SHP77 treated with DMSO at 0.1 percent for 48 hours (cell line): ENCODE results near the gene CHTF8.
"Not testable (repeated sequence)": the region's sequence is repeated elsewhere in the genome, so short reads cannot be mapped to it uniquely, and the experiment has no call there.

Experiments
- DNase-seq: peaks from one replicate; lab custom pipeline; 2025; lab: John Stamatoyannopoulos, UW

Gene CHTF8

DNA sequence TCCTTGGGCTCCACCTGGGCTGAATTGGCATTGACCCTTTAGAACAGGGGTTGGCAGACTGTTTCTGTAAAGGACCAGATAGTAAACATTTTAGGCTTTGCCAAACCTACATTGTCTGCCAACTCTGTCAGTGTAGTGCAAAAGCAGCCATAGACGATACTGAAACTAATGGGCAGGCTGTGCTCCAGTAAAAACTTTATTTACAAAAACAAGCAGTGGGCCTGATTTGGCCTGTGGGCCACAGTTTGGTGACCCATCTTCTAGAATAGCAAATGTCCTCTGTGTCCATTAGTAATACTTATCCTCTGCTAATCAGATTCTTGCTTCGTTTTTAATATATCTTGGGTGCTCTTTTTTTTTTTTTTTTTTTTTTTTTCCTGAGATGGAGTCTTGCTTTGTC, 6.2 kb upstream of the CHTF8 start:
- no peak for DNase-seq

DNA sequence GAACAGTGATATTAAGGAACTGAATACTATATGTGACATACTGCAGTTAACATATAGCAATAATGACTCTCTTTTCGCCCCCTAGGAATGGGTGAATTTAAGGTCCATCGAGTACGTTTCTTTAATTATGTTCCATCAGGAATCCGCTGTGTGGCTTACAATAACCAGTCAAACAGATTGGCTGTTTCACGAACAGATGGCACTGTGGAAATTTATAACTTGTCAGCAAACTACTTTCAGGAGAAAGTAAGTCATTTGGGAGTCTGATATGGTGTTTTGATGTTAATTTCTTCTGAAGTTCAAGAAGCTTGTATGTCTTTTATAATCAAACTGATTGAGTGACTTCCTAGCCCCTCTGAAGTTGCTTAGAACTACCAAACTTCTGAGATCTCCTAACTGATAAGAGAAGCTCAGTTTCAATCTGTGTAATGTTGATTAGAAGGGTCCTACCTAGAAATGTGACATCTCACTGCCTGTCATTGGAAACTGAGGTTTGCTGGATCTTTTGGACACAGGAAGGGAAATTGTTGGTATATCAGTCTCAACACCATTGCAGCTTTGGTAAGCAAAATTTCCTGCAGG, 1.1 kb upstream of the CHTF8 start:
- no peak for DNase-seq

DNA sequence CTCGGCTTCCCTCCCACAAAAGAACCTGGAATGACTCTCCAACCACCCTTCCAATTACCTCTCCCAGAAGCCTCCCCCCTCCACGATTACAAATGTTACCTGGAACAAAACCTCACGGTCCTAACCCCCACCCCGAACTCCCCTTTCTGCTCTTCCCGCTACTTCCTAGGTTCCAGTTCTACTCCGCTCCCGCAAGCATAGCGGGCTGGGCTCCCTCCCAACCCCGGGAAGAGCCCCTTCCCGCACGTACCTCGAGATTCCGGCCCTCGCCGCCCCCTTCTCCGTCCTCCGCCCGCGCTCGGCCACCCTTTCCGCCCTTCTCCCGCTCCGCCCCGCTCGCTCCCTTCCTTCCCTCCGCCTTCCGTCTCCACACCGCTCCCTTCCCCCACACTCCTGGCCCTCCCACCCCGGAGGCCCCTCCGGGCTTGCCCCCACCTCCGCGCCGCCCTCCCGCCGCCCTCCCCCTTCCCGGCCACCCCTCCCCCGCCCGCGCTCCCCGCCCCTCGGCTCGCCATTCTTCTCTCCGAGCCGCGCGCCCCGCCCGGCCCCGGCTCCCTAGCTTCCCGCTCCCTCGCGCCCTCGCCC, 457 bp downstream of the CHTF8 start:
- no peak for DNase-seq

DNA sequence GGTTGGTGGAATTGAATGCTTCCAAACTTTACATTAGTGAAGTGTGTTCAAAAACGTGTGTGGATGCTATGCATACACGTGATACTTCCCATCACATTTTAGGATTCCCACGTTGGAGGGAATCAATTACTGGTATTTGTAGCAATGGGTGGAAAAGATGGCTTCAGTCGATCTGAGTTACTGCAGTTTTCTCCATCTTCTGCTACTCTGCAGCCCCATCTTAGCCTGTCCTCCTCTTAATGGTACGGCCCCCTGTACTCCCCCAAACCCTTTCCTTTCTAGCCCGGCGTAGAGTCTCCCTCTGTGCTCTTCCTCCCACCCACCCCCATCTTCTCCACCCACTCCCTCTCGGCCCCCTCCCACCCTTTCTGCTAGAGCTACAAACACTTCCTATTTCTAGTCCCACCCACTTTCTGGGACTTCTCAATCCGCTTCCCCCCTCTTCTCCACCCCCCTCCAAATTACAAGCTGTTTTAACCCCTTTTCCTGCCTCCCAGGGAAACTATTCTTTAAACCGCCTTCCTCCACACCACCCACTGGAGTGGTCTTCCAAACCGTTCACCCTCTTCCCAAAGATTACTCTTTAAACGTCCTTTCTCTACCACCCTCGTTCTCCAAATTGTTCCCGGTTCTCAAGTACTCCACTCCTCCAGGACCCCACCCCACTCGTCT, 1.1 kb downstream of the CHTF8 start:
- no peak for DNase-seq

DNA sequence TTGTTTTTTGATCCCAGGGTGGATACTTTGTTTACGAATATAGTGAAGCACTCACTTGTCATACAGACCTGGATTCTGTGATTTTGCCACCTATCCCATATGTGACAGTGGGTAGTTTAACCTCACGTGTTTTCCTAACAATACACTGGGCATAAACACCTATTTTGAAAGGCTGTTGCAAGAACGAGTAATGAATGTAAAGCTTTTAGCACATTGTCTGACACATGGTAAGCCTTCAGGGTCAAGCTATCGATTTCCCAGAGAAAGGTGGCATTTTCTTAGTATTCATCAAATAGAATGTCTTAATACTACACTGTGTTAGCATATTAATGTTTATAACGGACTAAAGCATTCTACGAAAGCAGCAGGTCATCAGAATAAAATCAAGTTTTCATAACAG, 1.9 kb downstream of the CHTF8 start:
- DNase-seq: no peak

DNA sequence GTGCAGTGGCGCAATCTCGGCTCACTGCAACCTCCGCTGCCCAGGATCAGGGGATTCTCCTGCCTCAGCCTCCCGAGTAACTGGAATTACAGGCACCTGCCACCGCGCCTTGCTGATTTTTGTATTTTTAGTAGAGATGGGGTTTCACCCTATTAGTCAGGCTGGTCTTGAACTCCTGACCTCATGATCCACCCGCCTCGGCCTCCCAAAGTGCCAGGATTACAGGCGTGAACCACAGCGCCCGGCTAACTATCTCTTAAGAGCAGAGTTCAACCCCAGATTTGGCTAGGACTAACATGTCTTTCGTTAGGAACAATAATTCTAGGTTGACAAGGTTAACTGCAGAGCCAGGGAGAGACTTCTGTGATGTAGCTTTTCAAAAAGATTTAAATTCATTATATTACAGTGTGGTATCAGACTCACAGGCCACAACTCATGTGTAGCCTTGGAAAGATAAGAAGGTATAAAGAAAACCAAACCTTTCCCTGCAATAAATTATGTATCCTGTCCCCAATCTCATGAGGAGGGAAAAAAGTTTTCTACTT, 4.3 kb downstream of the CHTF8 start:
- DNase-seq: no peak

DNA sequence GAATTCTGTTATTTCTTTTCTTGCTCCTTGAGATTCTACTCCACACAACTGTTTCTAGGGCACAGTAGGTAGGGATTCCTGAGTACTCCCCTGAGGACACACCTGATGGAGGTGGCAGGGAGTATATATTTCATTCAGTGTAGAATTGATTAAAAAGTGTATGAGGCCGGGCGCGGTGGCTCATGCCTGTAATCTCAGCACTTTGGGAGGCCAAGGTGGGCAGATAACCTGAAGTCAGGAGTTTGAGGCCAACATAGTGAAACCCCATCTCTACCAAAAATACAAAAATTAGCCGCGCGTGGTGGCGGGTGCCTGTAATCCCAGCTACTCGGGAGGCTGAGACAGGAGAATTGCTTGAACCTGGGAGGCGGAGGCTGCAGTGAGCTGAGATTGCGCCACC, 5.6 kb downstream of the CHTF8 start:
- not testable (repeated sequence) for DNase-seq

DNA sequence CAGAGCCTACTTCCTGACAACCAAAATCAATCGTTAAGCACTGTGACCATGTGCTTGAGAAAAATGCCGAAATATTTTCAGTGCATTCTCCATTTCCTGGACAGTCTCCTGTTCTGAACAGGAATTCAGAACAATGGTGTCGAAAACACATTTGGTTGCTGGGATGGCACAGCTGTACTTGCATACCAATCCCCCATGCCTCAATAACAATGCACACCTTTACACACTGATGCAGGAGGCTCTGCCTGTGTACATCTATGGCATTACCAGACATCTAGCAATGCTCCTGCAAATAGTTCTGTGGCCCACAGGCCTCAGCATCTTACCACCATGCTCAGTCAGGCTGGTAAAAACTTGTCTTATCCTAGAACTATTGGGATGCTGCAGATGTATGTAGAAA, 6.2 kb downstream of the CHTF8 start:
- DNase-seq: no peak

DNA sequence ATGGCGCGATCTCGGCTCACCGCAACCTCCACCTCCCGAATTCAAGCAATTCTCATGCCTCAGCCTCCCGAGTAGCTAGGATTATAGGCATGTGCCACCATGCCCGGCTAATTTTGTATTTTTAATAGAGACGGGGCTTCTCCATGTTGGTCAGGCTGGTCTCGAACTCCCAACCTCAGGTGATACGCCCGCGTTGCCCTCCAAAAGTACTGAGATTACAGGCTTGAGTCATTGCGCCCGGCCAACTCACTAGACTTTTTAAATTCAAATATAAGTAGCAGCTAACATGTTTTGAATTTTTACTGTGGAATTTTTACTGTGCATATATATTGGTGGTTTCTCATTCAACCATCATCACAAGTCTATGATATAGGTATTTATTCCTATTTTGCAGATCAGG, 7.4 kb downstream of the CHTF8 start:
- not testable (repeated sequence) for DNase-seq

DNA sequence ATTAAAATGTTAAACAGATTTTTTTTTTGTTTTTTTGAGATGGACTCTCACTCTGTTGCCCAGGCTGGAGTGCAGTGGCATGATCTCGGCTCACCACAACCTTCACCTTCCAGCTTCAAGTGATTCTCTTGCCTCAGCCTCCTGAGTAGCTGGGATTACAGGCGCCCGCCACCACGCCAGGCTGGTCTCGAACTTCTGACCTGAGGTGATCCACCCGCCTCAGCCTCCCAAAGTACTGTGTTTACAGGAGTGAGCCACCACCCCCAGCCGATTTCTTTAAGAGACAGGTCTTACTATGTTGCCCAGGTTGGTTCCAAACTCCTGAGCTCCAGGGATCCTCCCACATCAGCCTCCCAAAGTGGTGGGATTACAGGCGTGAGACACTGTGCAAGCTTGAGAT, 8.0 kb downstream of the CHTF8 start:
- not testable (repeated sequence) for DNase-seq

DNA sequence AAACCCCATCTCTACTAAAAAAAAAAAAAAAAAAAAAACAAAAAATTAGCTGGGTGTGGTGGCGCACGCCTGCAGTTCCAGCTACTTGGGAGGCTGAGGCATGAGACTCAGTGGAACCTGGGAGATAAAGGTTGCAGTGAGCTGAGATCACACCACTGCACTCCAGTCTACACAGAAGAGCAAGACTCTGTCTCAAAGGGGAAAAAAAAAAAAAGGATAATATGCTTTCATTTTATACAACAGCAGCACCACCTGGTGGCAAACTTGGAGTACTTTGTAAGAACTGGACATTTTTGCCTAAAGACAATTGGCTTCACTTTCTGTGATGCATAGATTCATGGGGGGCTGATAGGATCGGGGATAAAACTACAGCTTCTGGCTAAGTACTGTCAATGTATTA, 8.5 kb downstream of the CHTF8 start:
- peak; percentile 33 for DNase-seq

DNA sequence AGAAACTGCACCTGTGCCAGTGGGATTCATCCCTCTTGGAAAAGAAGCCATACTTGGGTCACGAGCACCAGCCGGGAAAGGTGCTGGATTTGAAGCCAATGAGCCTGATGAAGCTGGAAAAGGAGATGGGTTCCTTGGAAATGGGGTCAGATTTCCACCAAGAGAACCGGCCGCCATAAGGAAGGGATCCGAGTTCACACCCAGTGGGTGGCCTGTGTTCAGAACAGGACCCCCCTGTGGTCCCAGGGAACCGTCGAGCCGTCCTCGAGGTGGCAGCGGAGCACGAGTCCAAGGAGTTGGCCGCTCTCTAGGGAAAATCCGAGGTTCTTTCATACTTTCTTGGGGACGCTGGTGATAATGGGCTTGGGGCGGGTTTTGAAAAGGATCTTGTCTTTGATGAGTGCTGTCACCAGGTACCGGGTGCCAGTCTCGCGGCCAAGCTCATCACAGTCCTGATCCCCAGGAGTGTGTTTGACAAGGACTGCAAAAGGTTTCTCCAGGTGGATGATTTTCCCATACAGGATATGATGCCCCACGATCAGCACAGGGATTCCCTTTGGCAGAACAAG, 12.2 kb downstream of the CHTF8 start:
- DNase-seq: no peak

DNA sequence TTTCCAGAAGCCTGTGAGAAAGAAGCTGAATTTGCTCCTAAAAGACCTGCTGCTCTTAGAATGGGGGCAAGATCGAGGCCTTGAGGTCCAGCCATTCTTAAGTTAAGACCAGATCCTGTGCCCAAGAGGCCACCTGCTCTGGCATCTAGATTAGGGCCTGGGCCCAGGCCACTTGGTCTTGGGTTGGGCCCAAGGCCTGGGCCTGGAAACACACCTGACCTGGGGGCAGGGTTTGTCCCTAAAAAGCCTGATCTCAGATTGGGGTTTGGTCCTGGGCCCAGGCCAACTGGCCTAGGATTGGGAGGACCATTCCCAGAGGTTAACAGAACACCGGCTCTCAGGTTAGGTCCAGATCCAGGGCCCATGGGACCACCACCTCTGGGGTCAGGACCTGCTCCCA, 12.9 kb downstream of the CHTF8 start:
- no peak for DNase-seq

DNA sequence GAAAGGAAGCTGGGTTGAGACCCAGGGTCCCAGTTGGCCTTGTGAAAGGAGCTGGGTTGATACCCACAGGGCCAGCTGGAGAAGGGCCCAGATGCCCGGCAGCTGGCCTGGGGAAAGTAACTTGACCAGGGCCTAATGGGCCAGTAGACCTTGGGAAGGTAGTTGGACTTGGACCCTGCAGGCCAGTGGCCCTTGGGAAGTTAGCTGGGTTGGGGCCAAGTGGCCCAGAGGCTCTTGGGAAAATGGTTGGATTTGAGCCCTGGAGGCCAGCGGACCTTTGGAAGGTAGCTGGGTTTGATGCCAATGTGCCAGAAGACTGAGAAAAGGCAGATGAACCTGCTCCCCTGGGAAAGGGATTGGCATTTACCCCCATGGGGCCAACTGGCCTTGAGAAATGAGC, 13.4 kb downstream of the CHTF8 start:
- no peak for DNase-seq

DNA sequence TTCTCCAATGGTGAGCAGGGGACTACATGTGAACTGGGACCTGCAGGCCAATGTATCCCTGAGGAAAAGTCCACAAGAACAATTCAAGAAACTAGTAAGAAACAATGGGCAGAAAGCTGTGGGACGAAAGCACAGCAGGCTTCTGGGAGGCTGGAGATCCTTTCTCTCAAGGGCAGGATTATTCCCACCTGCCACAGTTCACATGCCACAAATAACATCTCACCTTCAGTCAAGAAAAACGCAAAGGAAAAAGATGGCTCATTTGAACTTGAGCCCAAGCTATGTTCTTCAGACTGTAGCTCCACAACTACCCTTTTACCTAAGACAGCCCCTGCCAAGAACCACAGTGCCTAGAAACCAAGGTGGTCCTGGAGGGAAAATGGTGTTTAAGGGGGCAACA, 13.9 kb downstream of the CHTF8 start:
- DNase-seq: no peak

DNA sequence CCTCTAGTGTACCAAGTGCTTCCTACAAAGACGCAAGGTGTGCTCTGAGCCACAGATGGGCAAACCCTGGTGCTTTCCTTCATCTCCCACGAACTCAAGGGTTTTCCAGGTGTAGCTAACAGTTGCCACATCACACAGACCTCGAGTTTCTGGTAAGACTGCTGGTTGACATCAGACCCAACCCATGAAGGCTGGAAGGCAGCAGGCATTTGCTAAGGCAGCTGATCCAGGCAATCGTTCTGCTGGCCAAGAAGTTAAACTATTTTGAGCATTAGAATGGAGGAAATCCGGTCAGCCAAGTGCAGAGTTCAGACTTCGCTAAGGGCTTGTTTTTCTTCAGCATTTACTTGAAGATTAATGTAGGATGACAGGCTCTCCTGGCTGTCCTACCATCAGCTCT, 15.5 kb downstream of the CHTF8 start:
- no peak for DNase-seq

DNA sequence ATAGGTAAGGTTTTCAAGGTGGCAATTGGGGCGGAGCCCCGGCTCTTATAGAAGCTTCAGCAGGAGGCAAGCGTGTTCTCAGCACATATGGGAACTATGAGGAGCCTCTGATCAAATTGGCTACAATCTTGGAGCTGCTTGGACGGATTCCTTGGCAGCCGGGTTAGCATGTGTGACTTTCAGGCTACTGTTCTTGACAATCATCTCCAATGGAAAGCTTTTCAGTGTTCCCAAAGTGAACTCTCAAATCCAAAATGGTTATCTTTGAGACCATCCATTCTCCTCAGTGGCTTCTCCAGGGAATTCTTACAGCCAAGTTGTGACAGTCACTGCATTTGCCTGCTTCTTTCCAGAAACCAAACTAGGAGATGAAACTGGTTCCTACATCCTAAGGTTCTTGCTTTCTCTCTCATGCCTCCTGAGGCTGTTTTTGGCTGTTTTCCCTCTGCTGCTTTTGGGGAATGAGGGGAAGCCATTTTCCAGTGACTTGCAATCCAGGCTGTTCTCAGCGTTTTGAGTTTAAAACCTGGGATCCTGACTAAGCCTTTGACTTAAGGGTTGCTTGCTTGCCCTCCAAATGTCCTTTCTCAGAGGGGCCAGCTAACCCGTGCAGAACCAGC, 16.0 kb downstream of the CHTF8 start:
- DNase-seq: no peak

DNA sequence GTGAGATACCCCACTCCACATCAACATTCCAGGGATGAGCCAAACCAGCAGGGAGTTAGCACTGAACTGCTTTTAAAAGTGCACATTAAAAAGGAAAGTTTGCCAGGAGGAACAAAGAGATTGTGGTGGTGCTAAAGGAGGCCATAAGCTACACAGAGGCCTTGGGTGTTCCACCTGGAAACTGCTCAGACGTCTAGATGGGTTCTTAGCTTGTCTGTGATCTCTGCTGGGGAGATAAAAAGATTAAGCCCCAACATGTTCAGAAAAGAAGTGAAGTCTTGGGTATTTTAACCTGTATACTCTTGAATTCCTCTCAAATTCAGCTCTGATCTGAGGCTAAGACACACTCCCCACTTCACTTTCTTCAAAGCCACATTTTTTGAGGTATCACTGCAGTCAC, 16.6 kb downstream of the CHTF8 start:
- no peak for DNase-seq

DNA sequence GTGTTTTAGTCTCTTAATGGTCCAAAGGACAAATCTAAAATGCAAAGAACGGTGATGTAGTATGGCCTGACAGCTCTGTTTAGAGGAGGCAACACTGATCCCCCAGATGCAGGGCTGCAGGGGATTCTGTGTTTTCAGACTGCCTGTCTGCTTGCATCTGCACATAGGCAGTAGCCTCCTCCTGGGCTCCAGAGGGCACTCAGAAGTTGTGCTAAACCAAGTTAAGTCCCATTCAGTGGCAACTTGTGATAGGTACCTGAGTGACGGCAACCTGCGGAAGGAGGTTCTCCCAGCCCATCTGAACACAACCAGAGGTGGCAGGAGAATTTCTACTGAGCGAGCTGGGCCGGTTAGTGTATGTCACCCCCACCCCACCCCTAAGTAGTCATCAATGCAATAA, 17.0 kb downstream of the CHTF8 start:
- DNase-seq: no peak

DNA sequence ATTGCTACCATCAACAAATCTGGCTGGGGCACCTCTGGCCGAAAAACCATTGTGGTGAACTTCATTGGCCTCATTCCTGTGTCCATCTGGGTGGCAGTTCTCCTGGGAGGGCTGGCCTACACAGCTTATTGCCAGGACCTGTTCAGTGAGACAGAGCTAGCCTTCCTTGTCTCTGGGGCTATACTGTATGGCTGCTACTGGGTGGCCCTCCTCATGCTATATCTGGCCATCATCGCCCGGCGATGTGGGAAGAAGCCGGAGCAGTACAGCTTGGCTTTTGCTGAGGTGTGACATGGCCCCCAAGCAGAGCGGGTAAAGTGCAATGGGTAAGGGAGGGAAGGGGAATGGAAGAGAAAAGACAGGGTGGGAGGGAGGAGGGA, 17.4 kb downstream of the CHTF8 start:
- DNase-seq: no peak

DNA sequence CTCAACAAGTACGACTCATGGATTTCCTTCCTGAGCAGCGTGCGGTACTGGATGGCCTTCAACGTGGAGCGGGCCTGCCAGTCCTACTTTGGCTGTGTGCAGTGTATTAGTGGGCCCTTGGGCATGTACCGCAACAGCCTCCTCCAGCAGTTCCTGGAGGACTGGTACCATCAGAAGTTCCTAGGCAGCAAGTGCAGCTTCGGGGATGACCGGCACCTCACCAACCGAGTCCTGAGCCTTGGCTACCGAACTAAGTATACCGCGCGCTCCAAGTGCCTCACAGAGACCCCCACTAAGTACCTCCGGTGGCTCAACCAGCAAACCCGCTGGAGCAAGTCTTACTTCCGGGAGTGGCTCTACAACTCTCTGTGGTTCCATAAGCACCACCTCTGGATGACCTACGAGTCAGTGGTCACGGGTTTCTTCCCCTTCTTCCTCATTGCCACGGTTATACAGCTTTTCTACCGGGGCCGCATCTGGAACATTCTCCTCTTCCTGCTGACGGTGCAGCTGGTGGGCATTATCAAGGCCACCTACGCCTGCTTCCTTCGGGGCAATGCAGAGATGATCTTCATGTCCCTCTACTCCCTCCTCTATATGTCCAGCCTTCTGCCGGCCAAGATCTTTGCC, 17.9 kb downstream of the CHTF8 start:
- DNase-seq: no peak

DNA sequence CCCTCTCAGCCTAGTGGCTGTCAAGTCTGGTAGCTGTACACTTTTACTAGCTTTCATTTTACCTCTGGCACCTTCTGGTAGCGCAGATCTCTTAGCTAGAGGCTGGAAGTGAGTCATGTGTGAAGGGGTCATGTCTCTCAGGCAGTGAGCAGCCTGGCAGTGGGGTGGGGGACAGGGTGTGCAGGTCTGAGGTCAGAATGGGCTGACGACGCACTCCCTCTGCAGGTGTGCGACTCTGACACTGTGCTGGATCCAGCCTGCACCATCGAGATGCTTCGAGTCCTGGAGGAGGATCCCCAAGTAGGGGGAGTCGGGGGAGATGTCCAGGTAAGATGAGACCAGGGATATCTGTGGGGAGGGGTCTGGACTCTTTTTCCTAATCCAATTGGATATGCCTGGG, 19.2 kb downstream of the CHTF8 start:
- DNase-seq: no peak
